H9 (cell line): ENCODE results near the gene FXYD1. TPM values are rescaled to one million over a fixed set of nuclear protein-coding genes. Genes with fewer than 3 reads are reported as not detected.

Experiments used
- DNase-seq: peaks from one replicate; pipeline ENCODE4 v3.0.0-alpha.2; 2017
- H2AFZ ChIP-seq: one replicate; pipeline ENCODE4 v1.6.1; 2013; ENCODE audit warnings: mild to moderate bottlenecking, low read length, control low read depth, moderate library complexity
- H2AK5ac ChIP-seq: 2 replicates; pipeline ENCODE4 v1.6.1; 2013; ENCODE audit warnings: low read length, control low read depth, mixed read lengths; ENCODE audit not compliant: insufficient read length
- H2BK120ac ChIP-seq: one replicate; pipeline ENCODE4 v1.6.1; 2013; ENCODE audit warnings: low read depth, mild to moderate bottlenecking, low read length, control low read depth, inconsistent platforms; ENCODE audit not compliant: poor library complexity, severe bottlenecking
- H2BK12ac ChIP-seq: 2 replicates; pipeline ENCODE4 v1.6.1; 2013; ENCODE audit warnings: low read length, control low read depth, mixed read lengths, low read depth; ENCODE audit not compliant: insufficient read length
- H2BK15ac ChIP-seq: 2 replicates; pipeline ENCODE4 v1.6.1; 2013; ENCODE audit warnings: low read depth, low read length, control low read depth
- H2BK20ac ChIP-seq: one replicate; pipeline ENCODE4 v1.6.1; 2013; ENCODE audit warnings: low read depth, mild to moderate bottlenecking, low read length, control low read depth, inconsistent platforms; ENCODE audit not compliant: poor library complexity, severe bottlenecking
- H2BK5ac ChIP-seq: 2 replicates; pipeline ENCODE4 v1.6.1; 2013; ENCODE audit warnings: low read length, control low read depth, mixed read lengths; ENCODE audit not compliant: insufficient read length
- H3K14ac ChIP-seq: 2 replicates; pipeline ENCODE4 v1.6.1; 2013; ENCODE audit warnings: low read length, control low read depth; ENCODE audit not compliant: insufficient read depth
- H3K18ac ChIP-seq: 2 replicates; pipeline ENCODE4 v1.6.1; 2013; ENCODE audit warnings: low read depth, mild to moderate bottlenecking, mixed read lengths, low read length, control low read depth; ENCODE audit not compliant: insufficient read length
- H3K23ac ChIP-seq: 2 replicates; pipeline ENCODE4 v1.6.1; 2013; ENCODE audit warnings: low read length, control low read depth, mixed read lengths, low read depth; ENCODE audit not compliant: insufficient read length
- H3K23me2 ChIP-seq: 2 replicates; pipeline ENCODE4 v1.6.1; 2013; ENCODE audit warnings: low read depth, mild to moderate bottlenecking, mixed read lengths, low read length, control low read depth; ENCODE audit not compliant: insufficient read length, poor library complexity, severe bottlenecking
- H3K27ac ChIP-seq: 2 replicates; pipeline ENCODE4 v1.5.1; 2013; ENCODE audit warnings: low read length, control low read depth, mixed read lengths, low read depth; ENCODE audit not compliant: insufficient read length
- H3K27me3 ChIP-seq: 2 replicates; pipeline ENCODE4 v1.6.1; 2013; ENCODE audit warnings: low read length, control low read depth, inconsistent platforms; ENCODE audit not compliant: insufficient read depth
- H3K4ac ChIP-seq: 2 replicates; pipeline ENCODE4 v1.6.1; 2013; ENCODE audit warnings: low read depth, mild to moderate bottlenecking, control low read depth, inconsistent platforms, low read length, moderate library complexity
- H3K4me1 ChIP-seq: 2 replicates; pipeline ENCODE4 v1.6.1; 2013; ENCODE audit warnings: low read length, control low read depth, inconsistent platforms; ENCODE audit not compliant: insufficient read depth
- H3K4me2 ChIP-seq: 2 replicates; pipeline ENCODE4 v1.6.1; 2013; ENCODE audit warnings: low read length, control low read depth, mixed read lengths; ENCODE audit not compliant: insufficient read length, insufficient read depth
- H3K56ac ChIP-seq: 2 replicates; pipeline ENCODE4 v1.6.1; 2013; ENCODE audit warnings: low read depth, mild to moderate bottlenecking, mixed read lengths, low read length, control low read depth; ENCODE audit not compliant: insufficient read length
- H3K79me1 ChIP-seq: 2 replicates; pipeline ENCODE4 v1.6.1; 2013; ENCODE audit warnings: low read depth, mild to moderate bottlenecking, moderate library complexity, low read length, control low read depth, inconsistent platforms; ENCODE audit not compliant: insufficient read depth, poor library complexity, severe bottlenecking
- H3K79me2 ChIP-seq: 2 replicates; pipeline ENCODE4 v1.6.1; 2013; ENCODE audit warnings: low read length, control low read depth, inconsistent platforms; ENCODE audit not compliant: insufficient read depth
- H3K9ac ChIP-seq: 2 replicates; pipeline ENCODE4 v1.6.1; 2013; ENCODE audit warnings: low read length, control low read depth, mixed read lengths; ENCODE audit not compliant: insufficient read length; ENCODE audit errors: extremely low read depth
- H3K9me3 ChIP-seq: one replicate; pipeline ENCODE4 v1.6.1; 2013; ENCODE audit warnings: low read depth, low read length, inconsistent platforms; ENCODE audit not compliant: control insufficient read depth
- H3T11ph ChIP-seq: one replicate; pipeline ENCODE4 v1.6.1; 2013; ENCODE audit warnings: mild to moderate bottlenecking, low read length, control low read depth, inconsistent platforms
- H4K20me1 ChIP-seq: one replicate; pipeline ENCODE4 v1.6.1; 2013; ENCODE audit not compliant: control insufficient read depth, insufficient read length, insufficient read depth
- H4K5ac ChIP-seq: 2 replicates; pipeline ENCODE4 v1.6.1; 2013; ENCODE audit warnings: low read depth, mild to moderate bottlenecking, mixed read lengths, low read length, control low read depth; ENCODE audit not compliant: insufficient read length
- H4K8ac ChIP-seq: replicated peaks from 2 replicates; pipeline ENCODE4 v1.6.1; 2013; ENCODE audit warnings: low read length, control low read depth, mixed read lengths, low read depth; ENCODE audit not compliant: insufficient read length
- H4K91ac ChIP-seq: 2 replicates; pipeline ENCODE4 v1.6.1; 2013; ENCODE audit warnings: low read depth, mild to moderate bottlenecking, moderate library complexity, mixed read lengths, low read length, control low read depth; ENCODE audit not compliant: insufficient read length
- H3K27ac Mint-ChIP-seq, 3 experiments: 2 replicates in 2 of 3; 3 replicates in 1 of 3; pipeline ENCODE4 v1.8.0; 2020 to 2021; ENCODE audit warnings: mixed read lengths in 3 of 3, mild to moderate bottlenecking in 1 of 3, moderate library complexity in 1 of 3
- H3K27me3 Mint-ChIP-seq: 2 replicates; pipeline ENCODE4 v1.8.0; 2021; ENCODE audit warnings: low read depth, mild to moderate bottlenecking, moderate library complexity, mixed read lengths
- H3K36me3 Mint-ChIP-seq, 3 experiments: 2 replicates in 2 of 3; 3 replicates in 1 of 3; pipeline ENCODE4 v1.8.0; 2020 to 2021; ENCODE audit warnings: low read depth in 3 of 3, mixed read lengths in 3 of 3; ENCODE audit not compliant: insufficient read depth in 1 of 3
- H3K4me1 Mint-ChIP-seq, 2 experiments: 2 replicates each; pipeline ENCODE4 v1.8.0; 2020; ENCODE audit warnings: mixed read lengths in 2 of 2
- H3K4me3 Mint-ChIP-seq, 2 experiments: 2 replicates in 1 of 2; 3 replicates in 1 of 2; pipeline ENCODE4 v1.8.0; 2020 to 2021; ENCODE audit warnings: mild to moderate bottlenecking in 2 of 2, mixed read lengths in 2 of 2, moderate library complexity in 1 of 2
- H3K9me3 Mint-ChIP-seq, 2 experiments: 2 replicates in 1 of 2; 3 replicates in 1 of 2; pipeline ENCODE4 v1.8.0; 2020; ENCODE audit warnings: mild to moderate bottlenecking in 2 of 2, mixed read lengths in 2 of 2, moderate library complexity in 1 of 2
- CTCF ChIP-seq: fragments of 200-600 bp; sonication (generic); conservative IDR thresholded peaks from 3 replicates; pipeline ENCODE4 v1.8.0; 2021; ENCODE audit warnings: antibody characterized with exemption, mild to moderate bottlenecking
- WGBS: extraction: QIAGEN DNeasy Blood & Tissue Kit; methylation state at CpG from one replicate; pipeline ENCODE4 v1.1.7; 2013; ENCODE audit warnings: missing lambda C conversion rate, low lambda C conversion rate, mixed read lengths; ENCODE audit not compliant: insufficient read length; ENCODE audit errors: extremely low coverage; 5-methylcytosine and 5-hydroxymethylcytosine counted together
- total RNA-seq: library from RNA; stranded (reverse); gene quantifications from 2 replicates; pipeline ENCODE4 v1.2.1, GENCODE V29; 2021

The FXYD1 gene
- total RNA-seq, 1 experiment from 2014 or later = 7.7 TPM

GRCh38 chr19:35124098-35125060 lies 14.2 kb upstream of the FXYD1 start:
- H4K91ac ChIP-seq = no peak overlapping the region
- H3K23me2 ChIP-seq = no peaks in the 10 kb centered on the region
- H3K9me3 ChIP-seq = no peaks in the 10 kb centered on the region
- no peak overlapping the region for H2BK15ac ChIP-seq
- H2BK120ac ChIP-seq = no peak overlapping the region
- no peak overlapping the region for H2AFZ ChIP-seq
- no peak overlapping the region for H2AK5ac ChIP-seq
- peak; percentile 58 for DNase-seq
- H2BK12ac ChIP-seq = no peak overlapping the region
- H3K27ac ChIP-seq = no peak overlapping the region
- no peak overlapping the region for H3T11ph ChIP-seq
- H3K4ac ChIP-seq = no peak overlapping the region
- no peak overlapping the region for H3K23ac ChIP-seq
- no peak overlapping the region for H4K5ac ChIP-seq
- no peak overlapping the region; a peak in 3 of 7 replicates for H3K27ac Mint-ChIP-seq
- peaks cover 26 to 29% of the 10 kb centered on the region in 2 experiments for H3K4me1 Mint-ChIP-seq
- no peak overlapping the region for H2BK5ac ChIP-seq
- H3K9me3 Mint-ChIP-seq = no peaks in the 10 kb centered on the region
- no peak overlapping the region for H2BK20ac ChIP-seq
- H3K4me1 ChIP-seq = no peaks in the 10 kb centered on the region; the same call in 1 of the 2 replicates
- no peaks in the 10 kb centered on the region for H3K27me3 ChIP-seq
- no peak for TF ChIP-seq CTCF
- H4K20me1 ChIP-seq = no peaks in the 10 kb centered on the region
- no peak overlapping the region; a peak in 1 of 5 replicates for H3K4me3 Mint-ChIP-seq
- H3K4me2 ChIP-seq = no peak overlapping the region
- H3K14ac ChIP-seq = no peak overlapping the region
- no peak overlapping the region for H3K18ac ChIP-seq
- 100% methylated on average over 1 of the region's 42 CpGs for WGBS
- no peak overlapping the region for H3K9ac ChIP-seq
- no peak overlapping the region for H3K56ac ChIP-seq
- no peaks in the 10 kb centered on the region for H3K79me2 ChIP-seq
- H3K79me1 ChIP-seq = no peaks in the 10 kb centered on the region
- H3K36me3 Mint-ChIP-seq = no peaks in the 10 kb centered on the region
- H4K8ac ChIP-seq = no peak overlapping the region
- H3K27me3 Mint-ChIP-seq = peaks cover 7% of the 10 kb centered on the region
